ENCODE data around the gene SCUBE1. TPM values are rescaled to one million over a fixed set of nuclear protein-coding genes. Genes with fewer than 3 reads are reported as not detected.

Gene SCUBE1
- polyA plus RNA-seq, 4 donors = 0.45 to 5.4 (median 1.6) TPM

DNA sequence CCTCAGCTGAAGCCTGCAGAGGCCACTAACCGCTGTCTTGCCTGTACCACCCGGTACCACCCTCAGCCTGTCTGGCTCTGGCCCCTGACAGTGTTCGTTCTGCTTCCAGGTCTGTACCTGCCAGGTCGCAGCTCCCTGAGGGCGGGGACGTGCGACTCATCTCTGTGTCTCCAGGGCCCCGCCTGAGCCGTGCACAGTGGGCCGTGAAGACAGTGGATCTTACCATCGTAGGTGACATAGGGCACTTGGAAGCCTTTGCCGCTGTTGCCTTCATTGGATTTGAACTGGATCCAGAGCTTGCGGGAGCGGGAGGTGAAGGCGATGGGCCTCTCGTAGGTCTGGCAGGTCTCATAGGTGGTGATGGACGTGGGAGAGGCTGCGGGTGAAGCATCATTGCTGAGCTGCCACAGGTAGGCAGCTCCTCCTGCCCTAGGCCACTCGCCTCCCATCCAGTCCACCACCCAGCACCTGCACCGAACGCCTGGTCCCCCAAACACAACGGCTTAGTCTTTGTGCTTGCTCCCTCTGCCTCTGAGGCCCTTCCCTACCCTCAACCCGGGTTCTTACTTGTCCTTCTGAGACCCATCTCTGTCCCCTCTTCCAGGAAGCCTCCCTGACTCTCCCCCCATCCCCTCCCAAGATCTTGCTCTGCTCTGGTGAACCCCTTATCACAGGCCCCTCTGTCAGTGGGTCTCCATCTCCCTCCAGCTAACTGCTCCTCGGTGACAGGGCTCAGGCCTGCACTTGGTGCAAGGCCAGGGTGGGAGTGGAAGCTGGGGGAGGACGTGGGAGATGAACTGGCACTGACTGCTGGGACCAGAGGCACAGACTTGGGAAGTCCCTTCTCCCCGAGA lies 135.1 kb downstream of the SCUBE1 start:
- Histone ChIP-seq H3K4me1 (ENCODE audit: control insufficient read depth in 3 of 3, insufficient read depth in 2 of 3, low read depth in 1 of 3, low read length in 2 of 3) (no peaks in the 10 kb centered on the region), H3K36me3 (ENCODE audit: control insufficient read depth in 3 of 3, insufficient read depth in 2 of 3, low read depth in 1 of 3, low read length in 3 of 3) (no peaks in the 10 kb centered on the region), H3K27ac (ENCODE audit: low read depth in 1 of 3, low read length in 2 of 3) (no peak overlapping the region), H3K4me3 (ENCODE audit: low read depth in 1 of 3, low read length in 3 of 3) (no peak overlapping the region), H3K27me3 (ENCODE audit: control insufficient read depth in 3 of 3, insufficient read depth in 3 of 3, low read length in 3 of 3) (no peaks in the 10 kb centered on the region), H3K9me3 (ENCODE audit: control insufficient read depth in 2 of 2, insufficient read depth in 1 of 2, low read depth in 1 of 2, low read length in 1 of 2) (no peaks in the 10 kb centered on the region)
- no peak for FAIRE-seq
- 63 to 84% (median 71%) methylated on average over 26 of the region's 26 CpGs for WGBS, 3 donors
- no peak for DNase-seq

DNA sequence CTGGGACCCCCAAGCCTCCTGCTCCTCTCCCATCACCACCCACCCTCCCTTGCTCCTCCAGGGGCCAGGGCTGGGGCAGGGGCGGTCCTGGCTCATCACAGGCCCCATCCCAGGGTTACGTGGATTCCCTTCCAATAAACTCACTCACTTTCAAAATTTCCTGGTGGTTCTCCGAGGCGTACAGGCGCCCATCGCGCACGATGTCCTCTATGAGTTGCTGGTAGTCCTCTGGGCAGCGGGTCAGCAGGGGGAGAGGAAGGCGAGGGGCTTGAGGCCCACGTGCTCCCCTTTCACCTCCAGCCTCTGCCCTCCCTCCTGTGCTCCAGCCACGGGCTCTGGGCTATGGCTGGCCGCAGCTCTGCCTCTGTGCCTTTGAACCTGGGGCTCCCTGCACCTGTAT lies 135.8 kb downstream of the SCUBE1 start:
- DNase-seq (no peak), FAIRE-seq (no peak)
- H3K4me3 ChIP-seq (ENCODE audit: low read depth in 1 of 3, low read length in 3 of 3) = no peak overlapping the region
- H3K9me3 ChIP-seq (ENCODE audit: control insufficient read depth in 2 of 2, insufficient read depth in 1 of 2, low read depth in 1 of 2, low read length in 1 of 2) = no peaks in the 10 kb centered on the region
- 82 to 92% (median 86%) methylated on average over 12 to 13 of the region's 13 CpGs for WGBS, 3 donors
- no peak overlapping the region for H3K27ac ChIP-seq (ENCODE audit: low read depth in 1 of 3, low read length in 2 of 3)
- no peaks in the 10 kb centered on the region for H3K27me3 ChIP-seq (ENCODE audit: control insufficient read depth in 3 of 3, insufficient read depth in 3 of 3, low read length in 3 of 3)
- no peaks in the 10 kb centered on the region for H3K36me3 ChIP-seq (ENCODE audit: control insufficient read depth in 3 of 3, insufficient read depth in 2 of 3, low read depth in 1 of 3, low read length in 3 of 3)
- H3K4me1 ChIP-seq (ENCODE audit: control insufficient read depth in 3 of 3, insufficient read depth in 2 of 3, low read depth in 1 of 3, low read length in 2 of 3) = no peaks in the 10 kb centered on the region

DNA sequence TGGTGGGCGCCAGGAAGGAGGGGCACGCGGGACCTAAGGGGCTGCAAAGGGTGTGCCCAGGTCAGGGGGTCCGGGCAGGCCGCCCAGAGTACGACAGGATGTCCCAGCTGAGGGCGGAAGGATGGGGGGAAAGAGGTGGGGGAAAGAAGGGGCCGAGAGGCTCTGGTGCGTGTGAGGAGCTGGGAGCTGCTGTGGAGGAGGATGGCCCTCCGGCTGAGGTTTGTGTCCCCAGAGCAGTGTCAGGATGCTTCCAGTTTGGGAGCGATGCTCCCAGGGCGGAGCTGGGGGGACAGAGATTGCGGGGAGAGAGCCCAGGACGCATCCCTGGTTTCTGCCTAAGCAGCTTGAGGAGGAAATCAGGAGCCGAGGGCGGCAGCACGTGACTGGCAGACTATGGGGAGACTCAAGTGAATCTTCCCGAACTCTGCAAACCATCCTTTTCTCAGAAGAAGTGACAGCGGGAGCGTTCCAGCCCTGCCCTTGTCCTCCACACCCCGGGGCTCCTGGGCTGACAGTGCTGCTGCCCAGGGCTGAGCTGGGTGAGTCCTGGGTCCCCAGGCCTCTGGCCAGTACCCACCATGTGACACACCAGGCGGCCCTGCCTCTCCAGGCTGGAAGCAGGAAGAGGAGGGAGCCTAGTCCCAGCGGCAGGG lies 136.5 kb downstream of the SCUBE1 start:
- no peaks in the 10 kb centered on the region for H3K9me3 ChIP-seq (ENCODE audit: control insufficient read depth in 2 of 2, insufficient read depth in 1 of 2, low read depth in 1 of 2, low read length in 1 of 2)
- WGBS, 3 donors = 50 to 57% (median 57%) methylated on average over 22 to 23 of the region's 23 CpGs
- no peaks in the 10 kb centered on the region for H3K36me3 ChIP-seq (ENCODE audit: control insufficient read depth in 3 of 3, insufficient read depth in 2 of 3, low read depth in 1 of 3, low read length in 3 of 3)
- H3K4me1 ChIP-seq (ENCODE audit: control insufficient read depth in 3 of 3, insufficient read depth in 2 of 3, low read depth in 1 of 3, low read length in 2 of 3) = no peaks in the 10 kb centered on the region
- H3K27ac ChIP-seq (ENCODE audit: low read depth in 1 of 3, low read length in 2 of 3) = no peak overlapping the region
- DNase-seq (no peak), FAIRE-seq (no peak)
- no peak overlapping the region for H3K4me3 ChIP-seq (ENCODE audit: low read depth in 1 of 3, low read length in 3 of 3)
- H3K27me3 ChIP-seq (ENCODE audit: control insufficient read depth in 3 of 3, insufficient read depth in 3 of 3, low read length in 3 of 3) = no peaks in the 10 kb centered on the region

DNA sequence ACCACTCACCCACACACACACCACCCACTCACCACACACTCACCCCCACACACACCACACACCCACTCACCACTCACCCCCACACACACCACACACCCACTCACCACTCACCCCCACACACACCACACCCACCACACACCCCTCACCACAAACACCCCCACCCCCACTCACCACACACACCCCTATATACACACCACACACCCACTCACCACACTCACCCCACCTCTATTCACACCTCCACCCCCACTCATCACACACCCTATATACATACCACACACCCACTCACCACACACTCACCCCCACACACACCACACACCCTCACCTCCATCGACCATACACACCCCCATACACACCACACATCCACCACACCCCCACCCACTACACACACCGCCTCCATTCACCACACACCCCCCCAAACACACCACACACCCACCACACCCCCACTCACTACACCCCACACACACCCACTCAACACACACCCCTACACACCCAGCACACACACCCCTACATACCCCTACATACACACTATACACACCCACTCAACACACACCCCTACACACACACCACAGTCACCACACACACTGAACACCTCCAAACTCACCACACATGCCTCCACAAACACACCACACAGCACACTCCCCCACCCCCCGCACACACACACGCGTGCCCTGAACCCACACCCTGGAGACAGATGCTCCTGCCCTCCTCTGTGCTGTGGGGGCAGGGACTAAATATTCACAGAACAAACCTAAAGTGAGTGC lies 137.2 kb downstream of the SCUBE1 start:
- no peaks in the 10 kb centered on the region for H3K4me1 ChIP-seq (ENCODE audit: control insufficient read depth in 3 of 3, insufficient read depth in 2 of 3, low read depth in 1 of 3, low read length in 2 of 3)
- FAIRE-seq = no peak
- H3K4me3 ChIP-seq (ENCODE audit: low read depth in 1 of 3, low read length in 3 of 3) = no peak overlapping the region
- H3K36me3 ChIP-seq (ENCODE audit: control insufficient read depth in 3 of 3, insufficient read depth in 2 of 3, low read depth in 1 of 3, low read length in 3 of 3) = no peaks in the 10 kb centered on the region
- H3K27me3 ChIP-seq (ENCODE audit: control insufficient read depth in 3 of 3, insufficient read depth in 3 of 3, low read length in 3 of 3) = no peaks in the 10 kb centered on the region
- WGBS, 3 donors = 50 to 69% (median 68%) methylated on average over 5 of the region's 5 CpGs
- no peaks in the 10 kb centered on the region for H3K9me3 ChIP-seq (ENCODE audit: control insufficient read depth in 2 of 2, insufficient read depth in 1 of 2, low read depth in 1 of 2, low read length in 1 of 2)
- no peak overlapping the region for H3K27ac ChIP-seq (ENCODE audit: low read depth in 1 of 3, low read length in 2 of 3)
- DNase-seq = no peak

DNA sequence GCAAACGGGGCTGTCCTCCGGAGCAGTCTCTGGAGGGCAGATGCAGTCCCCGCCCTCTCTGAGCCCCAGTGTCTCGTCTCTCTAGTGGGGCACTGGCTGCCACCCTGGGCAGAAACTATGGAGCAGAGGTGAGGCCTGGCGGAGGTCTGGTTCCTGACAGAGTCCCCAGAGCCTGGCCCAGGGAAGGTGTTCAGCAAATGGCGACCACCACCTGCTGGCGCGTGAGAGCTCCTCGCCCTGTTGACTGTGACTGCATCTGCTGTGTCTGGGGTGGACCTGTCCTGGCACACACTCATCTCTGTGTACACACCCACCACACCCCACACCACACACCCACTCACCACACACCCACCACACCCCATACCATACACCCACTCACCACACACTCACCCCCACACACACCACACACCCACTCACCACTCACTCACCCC lies 137.9 kb downstream of the SCUBE1 start:
- FAIRE-seq = no peak
- DNase-seq = no peak
- Histone ChIP-seq H3K4me3 (ENCODE audit: low read depth in 1 of 3, low read length in 3 of 3) (no peak overlapping the region), H3K27ac (ENCODE audit: low read depth in 1 of 3, low read length in 2 of 3) (no peak overlapping the region), H3K27me3 (ENCODE audit: control insufficient read depth in 3 of 3, insufficient read depth in 3 of 3, low read length in 3 of 3) (no peaks in the 10 kb centered on the region), H3K4me1 (ENCODE audit: control insufficient read depth in 3 of 3, insufficient read depth in 2 of 3, low read depth in 1 of 3, low read length in 2 of 3) (no peaks in the 10 kb centered on the region), H3K36me3 (ENCODE audit: control insufficient read depth in 3 of 3, insufficient read depth in 2 of 3, low read depth in 1 of 3, low read length in 3 of 3) (no peaks in the 10 kb centered on the region), H3K9me3 (ENCODE audit: control insufficient read depth in 2 of 2, insufficient read depth in 1 of 2, low read depth in 1 of 2, low read length in 1 of 2) (no peaks in the 10 kb centered on the region)
- 68 to 84% (median 76%) methylated on average over 9 of the region's 9 CpGs for WGBS, 3 donors

DNA sequence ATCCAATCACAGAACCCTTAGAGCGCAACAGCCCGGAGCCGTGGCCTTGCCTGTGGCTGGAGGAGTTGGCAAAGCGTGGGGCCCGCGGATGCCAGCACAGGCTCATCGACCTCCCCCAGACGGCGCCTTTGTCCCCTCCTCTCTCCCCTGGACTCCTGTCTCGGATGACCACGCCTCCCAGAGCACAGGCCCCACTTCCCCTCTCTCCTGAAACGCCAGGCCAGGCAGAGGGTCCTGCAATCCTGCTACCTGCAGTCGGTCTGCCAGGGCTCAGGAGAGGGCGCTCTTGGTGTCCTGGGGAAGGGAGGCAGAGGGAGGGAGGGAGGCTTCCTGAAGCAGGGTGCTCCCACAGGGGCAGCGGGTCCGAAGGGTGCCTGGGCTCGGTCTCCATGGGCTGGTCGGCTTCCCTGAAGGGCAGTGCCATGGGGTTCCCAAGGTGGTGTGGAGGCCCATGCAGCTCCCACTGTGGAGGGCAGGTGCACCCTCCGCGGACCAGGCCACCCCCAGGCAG lies 139.6 kb downstream of the SCUBE1 start:
- no peak for DNase-seq
- WGBS, 3 donors = 67 to 79% (median 69%) methylated on average over 19 to 20 of the region's 20 CpGs
- H3K4me3 ChIP-seq (ENCODE audit: low read depth in 1 of 3, low read length in 3 of 3) = no peak overlapping the region
- H3K9me3 ChIP-seq (ENCODE audit: control insufficient read depth in 2 of 2, insufficient read depth in 1 of 2, low read depth in 1 of 2, low read length in 1 of 2) = no peaks in the 10 kb centered on the region
- no peak for FAIRE-seq
- H3K36me3 ChIP-seq (ENCODE audit: control insufficient read depth in 3 of 3, insufficient read depth in 2 of 3, low read depth in 1 of 3, low read length in 3 of 3) = no peaks in the 10 kb centered on the region
- H3K27ac ChIP-seq (ENCODE audit: low read depth in 1 of 3, low read length in 2 of 3) = no peak overlapping the region
- no peaks in the 10 kb centered on the region for H3K27me3 ChIP-seq (ENCODE audit: control insufficient read depth in 3 of 3, insufficient read depth in 3 of 3, low read length in 3 of 3)
- H3K4me1 ChIP-seq (ENCODE audit: control insufficient read depth in 3 of 3, insufficient read depth in 2 of 3, low read depth in 1 of 3, low read length in 2 of 3) = no peaks in the 10 kb centered on the region

DNA sequence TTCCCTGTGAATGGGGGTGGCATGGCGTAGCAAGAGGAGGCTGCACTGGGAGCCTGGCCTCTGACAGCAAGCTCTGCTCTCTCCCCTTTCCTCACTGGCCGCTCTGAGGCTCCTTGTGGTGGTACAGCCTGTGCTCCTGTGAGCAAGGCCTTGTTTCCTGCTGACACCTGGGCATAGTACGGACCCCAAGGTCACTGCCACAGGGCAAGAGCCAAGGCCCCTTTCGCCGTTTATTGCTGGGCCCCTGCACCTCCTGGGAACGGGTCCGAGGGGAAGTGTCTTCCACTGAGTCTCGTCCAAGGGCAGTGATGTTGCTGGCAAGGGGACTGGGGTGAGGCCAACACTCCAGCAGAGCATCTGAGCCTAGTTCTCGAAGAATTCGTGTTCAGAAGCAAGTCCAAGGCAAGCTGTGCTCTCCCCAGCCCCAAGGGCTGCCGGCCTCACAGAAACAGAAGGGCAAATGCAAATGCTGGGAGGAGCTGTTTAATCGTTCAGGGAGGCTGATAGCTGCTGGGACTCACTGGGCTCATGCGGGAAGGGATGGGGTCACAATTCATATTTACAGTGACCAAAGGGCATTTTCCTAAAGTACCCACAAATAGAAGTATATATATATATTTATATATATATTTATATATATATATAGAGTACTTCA lies 140.3 kb downstream of the SCUBE1 start:
- H3K36me3 ChIP-seq (ENCODE audit: control insufficient read depth in 3 of 3, insufficient read depth in 2 of 3, low read depth in 1 of 3, low read length in 3 of 3) = no peaks in the 10 kb centered on the region
- FAIRE-seq (no peak), DNase-seq (no peak)
- H3K9me3 ChIP-seq (ENCODE audit: control insufficient read depth in 2 of 2, insufficient read depth in 1 of 2, low read depth in 1 of 2, low read length in 1 of 2) = no peaks in the 10 kb centered on the region
- H3K4me3 ChIP-seq (ENCODE audit: low read depth in 1 of 3, low read length in 3 of 3) = no peak overlapping the region
- no peak overlapping the region for H3K27ac ChIP-seq (ENCODE audit: low read depth in 1 of 3, low read length in 2 of 3)
- no peaks in the 10 kb centered on the region for H3K27me3 ChIP-seq (ENCODE audit: control insufficient read depth in 3 of 3, insufficient read depth in 3 of 3, low read length in 3 of 3)
- H3K4me1 ChIP-seq (ENCODE audit: control insufficient read depth in 3 of 3, insufficient read depth in 2 of 3, low read depth in 1 of 3, low read length in 2 of 3) = no peaks in the 10 kb centered on the region
- WGBS, 3 donors = 65 to 71% (median 69%) methylated on average over 13 of the region's 13 CpGs

DNA sequence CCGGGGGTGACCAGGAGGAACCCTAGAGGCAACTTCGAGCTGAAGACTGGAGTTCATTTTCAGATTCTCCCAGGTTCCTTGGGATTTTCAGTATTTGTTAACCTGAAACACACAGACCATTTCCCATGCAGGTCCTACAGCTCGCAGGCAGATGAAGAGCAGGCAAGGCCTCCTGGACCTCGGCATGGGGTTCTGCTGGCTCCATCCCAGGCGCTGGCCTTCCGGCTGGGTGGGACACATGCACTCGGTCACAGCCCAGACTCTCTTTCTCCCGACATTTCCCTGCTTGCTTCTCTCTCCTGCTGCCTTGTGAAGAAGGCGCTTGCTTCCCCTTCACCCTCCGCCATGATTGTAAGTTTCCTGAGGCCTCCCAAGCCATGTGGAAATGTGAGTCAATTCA lies 140.8 kb downstream of the SCUBE1 start:
- Histone ChIP-seq H3K9me3 (ENCODE audit: control insufficient read depth in 2 of 2, insufficient read depth in 1 of 2, low read depth in 1 of 2, low read length in 1 of 2) (no peaks in the 10 kb centered on the region), H3K27ac (ENCODE audit: low read depth in 1 of 3, low read length in 2 of 3) (no peak overlapping the region), H3K4me1 (ENCODE audit: control insufficient read depth in 3 of 3, insufficient read depth in 2 of 3, low read depth in 1 of 3, low read length in 2 of 3) (no peaks in the 10 kb centered on the region), H3K36me3 (ENCODE audit: control insufficient read depth in 3 of 3, insufficient read depth in 2 of 3, low read depth in 1 of 3, low read length in 3 of 3) (no peaks in the 10 kb centered on the region), H3K27me3 (ENCODE audit: control insufficient read depth in 3 of 3, insufficient read depth in 3 of 3, low read length in 3 of 3) (no peaks in the 10 kb centered on the region), H3K4me3 (ENCODE audit: low read depth in 1 of 3, low read length in 3 of 3) (no peak overlapping the region)
- 90 to 96% (median 91%) methylated on average over 10 of the region's 10 CpGs for WGBS, 3 donors
- FAIRE-seq (no peak), DNase-seq (no peak)
